HFF-Myc (cell line): ENCODE results near the gene MCC.

Experiments used
- DNase-seq: peaks from one replicate; pipeline ENCODE4 v3.0.0-alpha.2; 2011; ENCODE audit warnings: low read depth; ENCODE audit errors: extremely low read depth
- H3K4me3 ChIP-seq: replicated peaks from 2 replicates; pipeline ENCODE4 v1.5.1; 2011; ENCODE audit warnings: low read depth, mild to moderate bottlenecking, control low read depth, low read length
- CTCF ChIP-seq: IDR thresholded peaks from 2 replicates; pipeline ENCODE4 v1.5.1; 2012; ENCODE audit warnings: mild to moderate bottlenecking, low read depth, low read length, control low read depth; ENCODE audit errors: missing control alignments

The MCC gene

GRCh38 chr5:113265190-113265589 is 223.1 kb downstream of the MCC start:
- TF ChIP-seq CTCF: no peak
- H3K4me3 ChIP-seq: no peak overlapping the region
- DNase-seq: no peak

GRCh38 chr5:113264046-113264445 is 224.2 kb downstream of the MCC start:
- DNase-seq: no peak
- no peak for TF ChIP-seq CTCF
- no peak overlapping the region for H3K4me3 ChIP-seq

- TF ChIP-seq CTCF: no peak
- no peak overlapping the region for H3K4me3 ChIP-seq
- DNase-seq: no peak
Observed at GRCh38 chr5:113263545-113263944, 224.7 kb downstream of the MCC start.

GRCh38 chr5:113262674-113263073 is 225.6 kb downstream of the MCC start:
- TF ChIP-seq CTCF: no peak
- no peak for DNase-seq
- H3K4me3 ChIP-seq: no peak overlapping the region

- H3K4me3 ChIP-seq: no peak overlapping the region
- DNase-seq: no peak
- TF ChIP-seq CTCF: no peak
Observed at GRCh38 chr5:113259034-113259433, 229.2 kb downstream of the MCC start.

GRCh38 chr5:113257545-113257944 is 230.7 kb downstream of the MCC start:
- H3K4me3 ChIP-seq: no peak overlapping the region
- DNase-seq: no peak
- TF ChIP-seq CTCF: no peak

- no peak for TF ChIP-seq CTCF
- H3K4me3 ChIP-seq: no peak overlapping the region
- no peak for DNase-seq
Observed at GRCh38 chr5:113256671-113257452, 231.4 kb downstream of the MCC start.
